H1 (cell line): Measurements from ENCODE around the gene ARHGEF35. TPM values are rescaled to one million over a fixed set of nuclear protein-coding genes. Genes with fewer than 3 reads are reported as not detected.
"Not testable (repeated sequence)": the region's sequence is repeated elsewhere in the genome, so short reads cannot be mapped to it uniquely, and the experiment has no call there.

Experiments
- CTCF ChIA-PET: fragments of 300-600 bp; sonication (Branson Sonifier 250); formaldehyde crosslinking; loops from one replicate; lab custom pipeline; 2021; ENCODE audit not compliant: partially characterized antibody; lab: Charles Lee
- POLR2A ChIA-PET: fragments of 300-600 bp; sonication (Branson Sonifier 250); formaldehyde crosslinking; loops from one replicate; lab custom pipeline; 2021; ENCODE audit warnings: inconsistent platforms; ENCODE audit not compliant: partially characterized antibody; lab: Charles Lee
- DNase-seq, 2 experiments: peaks; one replicate each; pipeline versions ENCODE4 v3.0.0 to v3.0.0-alpha.2; 2010 to 2022; ENCODE audit warnings: low spot score in 2 of 2, low read depth in 1 of 2, mixed read lengths in 1 of 2
- FAIRE-seq: peaks from 2 replicates; lab custom pipeline; 2011; peaks lifted over from hg19 to GRCh38; lab: Jason Lieb, UNC
- H2AFZ ChIP-seq: 2 replicates; pipeline ENCODE4 v1.8.1; 2012; ENCODE audit warnings: low read length, inconsistent platforms
- H2AK5ac ChIP-seq: 2 replicates; pipeline ENCODE4 v1.6.1; 2013; ENCODE audit warnings: low read depth, low read length
- H2BK120ac ChIP-seq: replicated peaks from 2 replicates; pipeline ENCODE3; 2013; ENCODE audit warnings: low read depth, low read length, inconsistent platforms
- H2BK12ac ChIP-seq: 2 replicates; pipeline ENCODE4 v1.6.1; 2013; ENCODE audit warnings: low read depth, low read length
- H2BK15ac ChIP-seq: 2 replicates; pipeline ENCODE4 v1.6.1; 2013; ENCODE audit warnings: low read length
- H2BK20ac ChIP-seq: 2 replicates; pipeline ENCODE4 v1.6.1; 2013; ENCODE audit warnings: low read length
- H2BK5ac ChIP-seq: 2 replicates; pipeline ENCODE4 v1.6.1; 2013; ENCODE audit warnings: low read depth, low read length
- H3K14ac ChIP-seq: 2 replicates; pipeline ENCODE4 v1.6.1; 2013; ENCODE audit warnings: inconsistent platforms; ENCODE audit not compliant: insufficient read length
- H3K18ac ChIP-seq: 2 replicates; pipeline ENCODE4 v1.6.1; 2013; ENCODE audit warnings: low read length; ENCODE audit errors: extremely low read depth
- H3K23ac ChIP-seq: 2 replicates; pipeline ENCODE4 v1.6.1; 2013; ENCODE audit warnings: inconsistent platforms; ENCODE audit not compliant: insufficient read length
- H3K23me2 ChIP-seq: 2 replicates; pipeline ENCODE4 v1.6.1; 2013; ENCODE audit warnings: low read depth, low read length
- H3K27ac ChIP-seq: 2 replicates; pipeline ENCODE4 v1.6.1; 2011; ENCODE audit warnings: low read depth, low read length, inconsistent platforms
- H3K27me3 ChIP-seq, 4 experiments: replicated peaks in 1 of 4; 1 replicate in 1 of 4; 2 replicates in 3 of 4; pipeline versions ENCODE4 v1.6.1 to v1.8.1; 2011 to 2013; ENCODE audit warnings: low read length in 3 of 4, mild to moderate bottlenecking in 3 of 4, inconsistent platforms in 2 of 4, mixed read lengths in 2 of 4, moderate library complexity in 1 of 4; ENCODE audit not compliant: control insufficient read depth in 3 of 4, insufficient read depth in 3 of 4; ENCODE audit errors: extremely low read depth in 1 of 4
- H3K36me3 ChIP-seq, 4 experiments: 2 replicates each; pipeline versions ENCODE4 v1.6.1 to v1.8.1; 2011 to 2013; ENCODE audit warnings: mild to moderate bottlenecking in 4 of 4, low read length in 3 of 4, moderate library complexity in 2 of 4, control low read depth in 1 of 4, inconsistent platforms in 1 of 4; ENCODE audit not compliant: insufficient read depth in 4 of 4, control insufficient read depth in 2 of 4
- H3K4ac ChIP-seq: replicated peaks from 2 replicates; pipeline ENCODE3; 2013; ENCODE audit warnings: low read length, low read depth, mixed read lengths, inconsistent platforms; ENCODE audit not compliant: insufficient read length
- H3K4me1 ChIP-seq, 4 experiments: replicated peaks in 1 of 4; 1 replicate in 1 of 4; 2 replicates in 3 of 4; pipeline versions ENCODE4 v1.6.1 to v1.8.1; 2011 to 2013; ENCODE audit warnings: low read length in 3 of 4, inconsistent platforms in 2 of 4, mixed read lengths in 1 of 4; ENCODE audit not compliant: insufficient read depth in 4 of 4, control insufficient read depth in 3 of 4
- H3K4me2 ChIP-seq, 2 experiments: 2 replicates each; pipeline versions ENCODE4 v1.6.1 to v1.8.1; 2011 to 2013; ENCODE audit warnings: low read depth in 2 of 2, low read length in 2 of 2, control low read depth in 1 of 2, inconsistent platforms in 1 of 2, mild to moderate bottlenecking in 1 of 2; ENCODE audit not compliant: insufficient read depth in 1 of 2
- H3K4me3 ChIP-seq, 4 experiments: fragments of 200-600, 300-600 bp in 1 of 4; sonication (generic), shearing (Covaris generic), sonication (Bioruptor Twin) in 1 of 4; 2 replicates each; pipeline versions ENCODE4 v1.5.1 to v1.8.1; 2011 to 2016; ENCODE audit warnings: low read length in 4 of 4, low read depth in 3 of 4, control low read depth in 2 of 4, inconsistent platforms in 2 of 4, mild to moderate bottlenecking in 2 of 4, mixed read lengths in 1 of 4, moderate library complexity in 1 of 4; ENCODE audit not compliant: insufficient read depth in 2 of 4; ENCODE audit errors: extremely low read depth in 1 of 4
- H3K56ac ChIP-seq: replicated peaks from 2 replicates; pipeline ENCODE3; 2013; ENCODE audit warnings: low read depth, mild to moderate bottlenecking, mixed read lengths, low read length, inconsistent platforms; ENCODE audit not compliant: insufficient read length
- H3K79me1 ChIP-seq: 2 replicates; pipeline ENCODE4 v1.6.1; 2013; ENCODE audit warnings: low read depth, low read length, control low read depth
- H3K79me2 ChIP-seq, 2 experiments: 2 replicates each; pipeline versions ENCODE4 v1.6.1 to v1.8.1; 2012 to 2013; ENCODE audit warnings: low read length in 2 of 2, mild to moderate bottlenecking in 2 of 2, inconsistent platforms in 1 of 2; ENCODE audit not compliant: insufficient read depth in 2 of 2, control insufficient read depth in 1 of 2
- H3K9ac ChIP-seq, 4 experiments: replicated peaks in 1 of 4; 1 replicate in 1 of 4; 2 replicates in 3 of 4; pipeline versions ENCODE4 v1.6.1 to v1.8.1; 2011 to 2013; ENCODE audit warnings: low read depth in 3 of 4, low read length in 3 of 4, control low read depth in 2 of 4, mild to moderate bottlenecking in 2 of 4, moderate library complexity in 2 of 4, inconsistent platforms in 1 of 4; ENCODE audit errors: extremely low read depth in 1 of 4
- H3K9me3 ChIP-seq, 2 experiments: 2 replicates each; pipeline versions ENCODE4 v1.6.1 to v1.8.1; 2012 to 2013; ENCODE audit warnings: mild to moderate bottlenecking in 2 of 2, moderate library complexity in 2 of 2, control low read depth in 1 of 2, inconsistent platforms in 1 of 2, low read depth in 1 of 2, low read length in 1 of 2, mixed read lengths in 1 of 2; ENCODE audit not compliant: insufficient read depth in 2 of 2
- H4K20me1 ChIP-seq, 2 experiments: replicated peaks in 1 of 2; 2 replicates each; pipeline versions ENCODE3 to v1.8.1; 2011 to 2013; ENCODE audit warnings: inconsistent platforms in 2 of 2, low read length in 2 of 2, mild to moderate bottlenecking in 1 of 2; ENCODE audit not compliant: insufficient read depth in 2 of 2, control insufficient read depth in 1 of 2
- H4K5ac ChIP-seq: 2 replicates; pipeline ENCODE4 v1.6.1; 2013; ENCODE audit warnings: low read length, low read depth, mixed read lengths, inconsistent platforms; ENCODE audit not compliant: insufficient read length
- H4K8ac ChIP-seq: 2 replicates; pipeline ENCODE4 v1.8.0; 2013; ENCODE audit warnings: mild to moderate bottlenecking, moderate library complexity, low read length, inconsistent platforms; ENCODE audit not compliant: insufficient read depth; ENCODE audit errors: extremely low read depth
- H4K91ac ChIP-seq: replicated peaks from 2 replicates; pipeline ENCODE3; 2013; ENCODE audit warnings: low read length, mixed read lengths, inconsistent platforms; ENCODE audit not compliant: insufficient read length
- WGBS, 2 experiments: shearing (Covaris generic) in 1 of 2; methylation state at CpG; one replicate each; pipeline versions ENCODE4 v1.1.6 to v1.1.7; 2013 to 2015; ENCODE audit warnings: low lambda C conversion rate in 2 of 2, mixed read lengths in 2 of 2, inconsistent platforms in 1 of 2, low coverage in 1 of 2, missing lambda C conversion rate in 1 of 2; ENCODE audit not compliant: insufficient replicate concordance in 2 of 2, insufficient coverage in 1 of 2, insufficient read length in 1 of 2; ENCODE audit errors: extremely low coverage in 1 of 2, missing lambda C conversion rate in 1 of 2; 5-methylcytosine and 5-hydroxymethylcytosine counted together
- long read RNA-seq, 2 experiments: library from RNA in 1 of 2; library from capped mRNA in 1 of 2; stranded (forward); transcript quantifications; one replicate each; pipeline ENCODE4 v2.0.0, GENCODE V29; 2021; ENCODE audit warnings: inconsistent platforms in 1 of 2
- polyA minus RNA-seq, 3 experiments: library from RNA; depleted of rRNA, polyadenylated mRNA; stranded (reverse); fragments of >200 nt; gene quantifications; 1 replicate in 2 of 3; 2 replicates in 1 of 3; pipeline ENCODE4 v1.2.3, GENCODE V29; 2011
- polyA plus RNA-seq, 7 experiments: library from polyadenylated mRNA; depleted of rRNA in 3 of 7; stranded (reverse) in 5 of 7; unstranded in 2 of 7; fragments of >200 nt in 5 of 7; fragments of 200-250 nt in 2 of 7; gene quantifications; 1 replicate in 5 of 7; 2 replicates in 1 of 7; 4 replicates in 1 of 7; pipeline versions ENCODE4 v1.2.1 to v1.2.3, GENCODE V29; 2011 to 2013; ENCODE audit warnings: missing spikeins in 2 of 7, mixed read lengths in 2 of 7
- total RNA-seq: library from RNA; stranded (reverse); fragmentation: NEBNext Ultra II Directional; extraction: Animal tissue kit (Norgen Biotek cat#: 25700); gene quantifications from 2 replicates; pipeline ENCODE4 v1.2.1, GENCODE V29; 2021

Gene ARHGEF35
- total RNA-seq (11.8 and 14.2 TPM in 2 replicates), polyA plus RNA-seq (2011; rRNA removed) (0.86 and 1.3 TPM in 2 replicates), polyA minus RNA-seq (2011; rRNA and poly(A)+ RNA removed) (1.7 and 1.8 TPM in 2 replicates)
- 3.1 TPM for polyA plus RNA-seq (2011; cell fraction: cytosol; rRNA removed)
- 0.80 TPM for polyA plus RNA-seq (2011; cell fraction: nucleus; rRNA removed)
- polyA plus RNA-seq (2012, experiment 1 of 2): 5.7 to 12.3 TPM (median 6.5 TPM) in 4 replicates
- 2.3 TPM for polyA plus RNA-seq (2012, experiment 2 of 2)
- 5.9 TPM for polyA plus RNA-seq (2013, experiment 1 of 2)
- 6.0 TPM for polyA plus RNA-seq (2013, experiment 2 of 2)
- polyA minus RNA-seq (2011; cell fraction: cytosol; rRNA and poly(A)+ RNA removed): 1.7 TPM
- polyA minus RNA-seq (2011; cell fraction: nucleus; rRNA and poly(A)+ RNA removed): 2.9 TPM
- long read RNA-seq, experiment 1, partial matches to known transcripts: 0 of 10 reads
- long read RNA-seq, experiment 1, other reads (novel, unspliced or antisense): 10 of 10 reads
- long read RNA-seq, experiment 2, partial matches to known transcripts: 0 of 17 reads
- long read RNA-seq, experiment 2, other reads (novel, unspliced or antisense): 13 of 17 reads

- H4K20me1 ChIP-seq, H3K4me2 ChIP-seq, FAIRE-seq, POLR2A ChIA-PET, H3K79me2 ChIP-seq, H2BK20ac ChIP-seq, H2BK12ac ChIP-seq, H2BK120ac ChIP-seq, H3K27ac ChIP-seq, H3K79me1 ChIP-seq, H3K4ac ChIP-seq, H2BK15ac ChIP-seq, H3K14ac ChIP-seq, H2BK5ac ChIP-seq, H3K9me3 ChIP-seq, H3K23me2 ChIP-seq, H3K4me1 ChIP-seq, H2AK5ac ChIP-seq, DNase-seq, H4K91ac ChIP-seq, H3K56ac ChIP-seq, H4K8ac ChIP-seq, H3K36me3 ChIP-seq, H3K23ac ChIP-seq, H4K5ac ChIP-seq, H3K9ac ChIP-seq, H3K27me3 ChIP-seq, CTCF ChIA-PET, H2AFZ ChIP-seq, H3K18ac ChIP-seq, H3K4me3 ChIP-seq: not testable (repeated sequence)
- no CpG with 5 or more reads among the region's 51 CpGs for WGBS, 2 experiments
Observed at GRCh38 chr7:144195212-144195872, at the start of gene ARHGEF35. TSS of gene ARHGEF35 (minus strand) at chr7:144195833. CDS start at chr7:144188383, 7,450 bp downstream.
